Neural progenitor cell (in vitro differentiated cells): ENCODE data around the gene SNX21.

Experiments
- CTCF ChIP-seq: fragments of 200-600 bp; sonication (generic); IDR thresholded peaks from 2 replicates; pipeline ENCODE4 v1.5.1; 2017; ENCODE audit warnings: antibody characterized with exemption, mild to moderate bottlenecking
- EZH2 ChIP-seq: fragments of 200-600 bp; sonication (generic); IDR thresholded peaks from 2 replicates; pipeline ENCODE4 v1.6.1; 2017; ENCODE audit warnings: antibody characterized with exemption, mild to moderate bottlenecking, moderate library complexity
- EZH2phosphoT487 ChIP-seq: fragments of 200-600 bp; sonication (generic); IDR thresholded peaks from 2 replicates; pipeline ENCODE4 v1.6.1; 2017; ENCODE audit warnings: antibody characterized with exemption

- TF ChIP-seq CTCF (no peak), EZH2phosphoT487 (no peak), EZH2 (no peak)
Measured at GRCh38 chr20:45888681-45889080, 55.1 kb downstream of the SNX21 start.
